Activated CD8-positive, alpha-beta T cell treated with anti-CD3 and anti-CD28 coated beads for 36 hours (primary cell): ENCODE data around the gene SND1. TPM values are rescaled to one million over a fixed set of nuclear protein-coding genes. Genes with fewer than 3 reads are reported as not detected.

Experiments used
- ATAC-seq: fragments of 200-7000 bp; cut with Tn5 transposase; one replicate; pipeline ENCODE4 v1.10.0; 2021; ENCODE audit warnings: mild to moderate bottlenecking, moderate library complexity
- CTCF ChIA-PET: fragments of 350-600 bp; sonication (Branson Sonifier 250); formaldehyde crosslinking; loops from one replicate; lab custom pipeline; 2021; ENCODE audit warnings: antibody characterized with exemption; lab: Charles Lee
- POLR2A ChIA-PET: fragments of 350-600 bp; sonication (Branson Sonifier 250); formaldehyde crosslinking; loops from one replicate; lab custom pipeline; 2021; ENCODE audit warnings: antibody characterized with exemption; lab: Charles Lee
- DNase-seq: peaks from one replicate; pipeline ENCODE4 v3.0.0-alpha.2; 2020
- H3K27ac Mint-ChIP-seq: one replicate; pipeline ENCODE4 v1.8.0; 2021; ENCODE audit warnings: mild to moderate bottlenecking, mixed read lengths
- H3K27me3 Mint-ChIP-seq: one replicate; pipeline ENCODE4 v1.8.0; 2021; ENCODE audit warnings: mixed read lengths
- H3K36me3 Mint-ChIP-seq: one replicate; pipeline ENCODE4 v1.8.0; 2021; ENCODE audit warnings: low read depth, mixed read lengths
- H3K4me1 Mint-ChIP-seq: one replicate; pipeline ENCODE4 v1.8.0; 2021; ENCODE audit warnings: low read depth, mixed read lengths
- H3K4me3 Mint-ChIP-seq: one replicate; pipeline ENCODE4 v1.8.0; 2021; ENCODE audit warnings: mild to moderate bottlenecking, moderate library complexity, mixed read lengths
- H3K9me3 Mint-ChIP-seq: one replicate; pipeline ENCODE4 v1.8.0; 2021; ENCODE audit warnings: mixed read lengths
- intact Hi-C: fragments of 100-400 bp; cut with micrococcal nuclease; formaldehyde crosslinking; loops from one replicate; pipeline ENCODE4 v1.10.0; 2022
- total RNA-seq, 2 experiments: library from RNA; stranded (reverse); gene quantifications; one replicate each; pipeline ENCODE4 v1.2.3, GENCODE V29; 2021
- TF ChIP-seq, protein P1 (sequence below): fragments of 200-600 bp; IDR thresholded peaks from one replicate; pipeline ENCODE4 v1.8.0; 2022; ENCODE audit warnings: antibody characterized with exemption, mild to moderate bottlenecking

Gene SND1
- total RNA-seq, 2 experiments from 2014 or later, result 206 to 208 TPM

DNA sequence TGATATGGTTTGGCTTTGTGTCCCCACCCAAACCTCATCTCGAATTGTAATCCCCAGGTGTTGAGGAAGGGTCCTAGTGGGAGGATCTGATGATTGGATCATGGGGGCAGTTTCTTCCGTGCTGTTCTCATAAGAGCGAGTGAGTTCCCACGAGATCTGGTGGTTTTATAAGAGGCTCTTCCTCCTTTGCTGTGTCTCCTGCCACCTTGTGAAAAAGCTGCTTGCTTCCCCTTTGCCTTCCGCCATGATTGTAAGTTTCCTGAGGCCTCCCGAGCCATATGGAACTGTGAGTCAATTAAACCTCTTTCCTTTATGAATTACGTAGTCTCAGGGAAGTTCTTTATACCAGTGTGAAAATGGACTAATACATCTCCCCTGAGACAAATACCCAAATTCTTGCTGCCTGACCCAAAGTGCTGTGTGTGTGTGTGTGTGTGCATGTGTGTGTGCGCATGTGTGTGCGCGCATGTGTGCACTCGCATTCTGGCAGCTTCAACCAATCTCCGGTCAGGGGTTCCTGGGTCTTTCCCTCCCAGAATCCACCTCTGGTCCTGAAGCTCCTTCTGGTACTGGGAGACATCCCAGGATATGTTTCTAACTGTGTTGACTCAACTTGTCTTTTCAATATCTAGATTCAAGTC is 477.4 kb downstream of the SND1 start:
- no peak overlapping the region for H3K4me3 Mint-ChIP-seq
- CTCF ChIA-PET, result interaction anchor here (0.8 kb wide), 1 partner anchor 13 kb away, joined by 3 read pairs; no protein-coding TSS in a partner anchor
- no peaks in the 10 kb centered on the region for H3K9me3 Mint-ChIP-seq
- POLR2A ChIA-PET, result no interaction called here
- no peak for DNase-seq
- peaks cover 6% of the 10 kb centered on the region for H3K4me1 Mint-ChIP-seq
- TF ChIP-seq, protein P1, sequence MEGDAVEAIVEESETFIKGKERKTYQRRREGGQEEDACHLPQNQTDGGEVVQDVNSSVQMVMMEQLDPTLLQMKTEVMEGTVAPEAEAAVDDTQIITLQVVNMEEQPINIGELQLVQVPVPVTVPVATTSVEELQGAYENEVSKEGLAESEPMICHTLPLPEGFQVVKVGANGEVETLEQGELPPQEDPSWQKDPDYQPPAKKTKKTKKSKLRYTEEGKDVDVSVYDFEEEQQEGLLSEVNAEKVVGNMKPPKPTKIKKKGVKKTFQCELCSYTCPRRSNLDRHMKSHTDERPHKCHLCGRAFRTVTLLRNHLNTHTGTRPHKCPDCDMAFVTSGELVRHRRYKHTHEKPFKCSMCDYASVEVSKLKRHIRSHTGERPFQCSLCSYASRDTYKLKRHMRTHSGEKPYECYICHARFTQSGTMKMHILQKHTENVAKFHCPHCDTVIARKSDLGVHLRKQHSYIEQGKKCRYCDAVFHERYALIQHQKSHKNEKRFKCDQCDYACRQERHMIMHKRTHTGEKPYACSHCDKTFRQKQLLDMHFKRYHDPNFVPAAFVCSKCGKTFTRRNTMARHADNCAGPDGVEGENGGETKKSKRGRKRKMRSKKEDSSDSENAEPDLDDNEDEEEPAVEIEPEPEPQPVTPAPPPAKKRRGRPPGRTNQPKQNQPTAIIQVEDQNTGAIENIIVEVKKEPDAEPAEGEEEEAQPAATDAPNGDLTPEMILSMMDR, result no peak
- ATAC-seq, result no peak
- intact Hi-C loops, result no loop called here
- H3K27me3 Mint-ChIP-seq, result peaks cover 11% of the 10 kb centered on the region
- no peaks in the 10 kb centered on the region for H3K36me3 Mint-ChIP-seq
- no peak overlapping the region for H3K27ac Mint-ChIP-seq

DNA sequence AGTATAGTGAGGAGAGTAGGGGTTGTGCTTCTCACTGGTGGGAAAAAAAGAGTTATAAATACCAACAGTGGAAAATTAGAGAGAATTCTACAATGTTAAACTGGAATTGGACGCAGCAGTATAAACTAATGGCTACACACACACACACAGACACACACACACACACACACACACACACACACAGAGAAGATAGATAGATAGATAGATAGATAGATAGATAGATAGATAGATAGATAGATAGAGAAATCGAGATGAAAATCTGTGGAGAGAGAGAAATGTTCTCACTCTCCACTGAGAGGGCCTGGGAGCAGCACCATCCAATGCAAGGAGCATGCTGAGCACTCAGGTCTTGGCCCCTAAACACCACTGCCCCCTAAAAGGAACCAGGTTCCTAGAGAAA is 479.1 kb downstream of the SND1 start:
- Mint-ChIP-seq H3K9me3 (peaks cover 3% of the 10 kb centered on the region), H3K27ac (no peak overlapping the region), H3K27me3 (peaks cover 19% of the 10 kb centered on the region), H3K4me1 (peaks cover 11% of the 10 kb centered on the region), H3K4me3 (no peak overlapping the region), H3K36me3 (no peaks in the 10 kb centered on the region)
- intact Hi-C loops, result no loop called here
- POLR2A ChIA-PET, result no interaction called here
- no peak for ATAC-seq
- no peak for DNase-seq
- TF ChIP-seq, protein P1, result no peak
- CTCF ChIA-PET, result no interaction called here

DNA sequence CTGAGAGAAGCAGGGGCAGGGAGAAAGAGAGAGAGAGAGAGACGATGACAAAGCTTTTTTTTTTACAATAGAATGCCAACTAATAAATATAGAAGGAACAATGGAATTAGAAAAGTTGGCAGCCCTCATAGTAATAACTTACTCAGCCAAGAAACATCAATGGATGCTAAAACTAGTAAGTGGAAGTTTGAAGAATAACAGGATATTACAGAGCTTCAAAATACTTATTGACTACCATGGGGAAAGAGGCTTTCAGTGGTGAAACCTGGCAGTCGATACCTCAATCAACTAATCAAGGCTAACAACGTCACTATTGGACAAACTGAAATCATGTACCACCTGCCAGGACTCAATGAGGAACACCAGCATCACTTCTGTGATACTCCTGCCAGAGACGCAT is 479.7 kb downstream of the SND1 start:
- H3K27me3 Mint-ChIP-seq, result peaks cover 19% of the 10 kb centered on the region
- TF ChIP-seq, protein P1, result no peak
- peaks cover 12% of the 10 kb centered on the region for H3K4me1 Mint-ChIP-seq
- peaks cover 3% of the 10 kb centered on the region for H3K9me3 Mint-ChIP-seq
- no peak overlapping the region for H3K27ac Mint-ChIP-seq
- intact Hi-C loops, result no loop called here
- DNase-seq (no peak), ATAC-seq (no peak)
- no peaks in the 10 kb centered on the region for H3K36me3 Mint-ChIP-seq
- ChIA-PET POLR2A (no interaction called here), CTCF (no interaction called here)
- no peak overlapping the region for H3K4me3 Mint-ChIP-seq

DNA sequence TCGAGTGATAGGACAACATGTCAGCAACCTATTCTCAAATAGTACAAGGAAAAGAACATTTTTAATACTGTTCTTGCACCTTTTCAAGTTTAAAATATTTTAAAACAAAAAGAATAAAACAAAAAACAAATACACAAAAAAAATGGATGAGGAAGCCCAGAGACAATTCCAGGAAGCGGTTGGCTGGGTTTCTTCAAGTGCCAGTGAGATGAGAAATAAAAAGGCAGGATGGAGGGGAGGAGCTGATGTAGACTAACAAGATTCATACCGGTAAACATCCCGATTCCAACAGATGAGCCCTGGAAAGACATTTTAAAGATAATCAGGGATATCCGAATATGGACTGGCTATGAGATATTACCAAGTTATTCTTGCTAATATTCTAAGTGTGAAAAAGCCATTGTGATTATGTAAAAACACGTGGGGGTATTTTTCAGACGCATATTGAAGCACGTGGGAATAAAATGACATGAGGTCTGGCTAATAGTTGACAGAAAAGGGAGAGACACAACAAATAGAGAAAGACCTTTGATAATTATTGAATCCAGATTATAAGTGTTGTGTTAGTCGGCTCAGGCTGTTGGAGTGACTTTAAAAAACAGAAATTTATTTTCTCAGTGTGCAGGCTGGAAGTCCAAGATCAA is 480.6 kb downstream of the SND1 start:
- Mint-ChIP-seq H3K4me1 (peaks cover 16% of the 10 kb centered on the region), H3K9me3 (peaks cover 3% of the 10 kb centered on the region), H3K4me3 (no peak overlapping the region), H3K27ac (no peak overlapping the region), H3K27me3 (peaks cover 19% of the 10 kb centered on the region), H3K36me3 (no peaks in the 10 kb centered on the region)
- ChIA-PET POLR2A (no interaction called here), CTCF (no interaction called here)
- intact Hi-C loops, result no loop called here
- ATAC-seq (no peak), DNase-seq (no peak)
- TF ChIP-seq, protein P1, result no peak

DNA sequence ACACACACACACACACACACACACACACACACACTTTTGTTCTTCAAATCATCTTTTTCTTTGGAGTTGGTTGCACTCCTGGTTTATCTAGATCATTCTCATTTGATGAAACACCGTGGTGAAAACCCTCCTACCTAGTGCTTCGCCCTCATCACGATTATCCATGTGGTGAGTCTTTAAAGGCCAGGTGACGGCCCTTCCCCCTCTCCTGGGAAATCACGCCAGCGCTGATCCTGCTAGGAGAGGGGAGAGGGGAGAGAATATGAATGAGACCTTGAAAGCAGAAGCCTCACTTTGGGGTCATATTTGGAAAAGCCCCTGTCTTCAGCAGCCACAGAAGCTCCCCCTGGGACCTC is 483.1 kb downstream of the SND1 start:
- CTCF ChIA-PET, result interaction anchor here (0.6 to 5.4 kb wide), 32 partner anchors 7 to 630 kb away, joined by 3 to 92 read pairs (median 4); partner anchors contain the start of gene GCC1
- POLR2A ChIA-PET, result interaction anchor here (1.2 to 1.3 kb wide), 2 partner anchors 26 to 35 kb away, joined by 4 read pairs; no protein-coding TSS in a partner anchor
- intact Hi-C loops, result loop anchor here (2.0 kb wide), 1 partner anchor 74 kb away; no protein-coding TSS in a partner anchor
- ATAC-seq (no peak), DNase-seq (no peak)
- Mint-ChIP-seq H3K9me3 (peaks cover 3% of the 10 kb centered on the region), H3K27me3 (peaks cover 19% of the 10 kb centered on the region), H3K4me3 (peak overlapping the region; percentile 43), H3K36me3 (no peaks in the 10 kb centered on the region), H3K27ac (peak overlapping the region; percentile 46), H3K4me1 (peaks cover 16% of the 10 kb centered on the region)
- TF ChIP-seq, protein P1, result no peak
